Mesendoderm (in vitro differentiated cells): Measurements from ENCODE around the gene HOXA7.

Source experiments
- DNase-seq: peaks from one replicate; pipeline ENCODE4 v3.0.0; 2013
- H2AK5ac ChIP-seq: 2 replicates; pipeline ENCODE4 v1.6.1; 2013; ENCODE audit warnings: low read length, inconsistent platforms
- H2BK120ac ChIP-seq: 2 replicates; pipeline ENCODE4 v1.6.1; 2013; ENCODE audit warnings: low read depth, mild to moderate bottlenecking, low read length, moderate library complexity, mixed read lengths
- H2BK15ac ChIP-seq: replicated peaks from 2 replicates; pipeline ENCODE4 v1.6.1; 2013; ENCODE audit warnings: low read depth, mild to moderate bottlenecking, moderate library complexity
- H2BK5ac ChIP-seq: 2 replicates; pipeline ENCODE4 v1.6.1; 2013; ENCODE audit warnings: low read length, inconsistent platforms
- H3K18ac ChIP-seq: 2 replicates; pipeline ENCODE4 v1.6.1; 2013; ENCODE audit warnings: mild to moderate bottlenecking, low read length, mixed read lengths
- H3K23ac ChIP-seq: one replicate; pipeline ENCODE4 v1.6.1; 2013; ENCODE audit warnings: low read length
- H3K27ac ChIP-seq: 2 replicates; pipeline ENCODE4 v1.5.1; 2013; ENCODE audit warnings: low read depth, mild to moderate bottlenecking, inconsistent platforms, low read length, moderate library complexity
- H3K27me3 ChIP-seq: 2 replicates; pipeline ENCODE4 v1.6.1; 2013; ENCODE audit warnings: low read length, control low read depth, mild to moderate bottlenecking, inconsistent platforms; ENCODE audit not compliant: insufficient read depth, poor library complexity
- H3K36me3 ChIP-seq: 2 replicates; pipeline ENCODE4 v1.6.1; 2013; ENCODE audit warnings: low read length, inconsistent platforms; ENCODE audit not compliant: control insufficient read depth, insufficient read depth
- H3K4ac ChIP-seq: one replicate; pipeline ENCODE4 v1.6.1; 2013; ENCODE audit warnings: low read depth, mild to moderate bottlenecking, low read length, moderate library complexity
- H3K4me1 ChIP-seq: 2 replicates; pipeline ENCODE4 v1.6.1; 2013; ENCODE audit warnings: low read depth, low read length, inconsistent platforms; ENCODE audit not compliant: control insufficient read depth
- H3K4me2 ChIP-seq: 2 replicates; pipeline ENCODE4 v1.6.1; 2013; ENCODE audit warnings: low read length
- H3K4me3 ChIP-seq: 2 replicates; pipeline ENCODE4 v1.5.1; 2013; ENCODE audit warnings: mild to moderate bottlenecking, low read length
- H3K56ac ChIP-seq: one replicate; pipeline ENCODE4 v1.6.1; 2013; ENCODE audit warnings: low read length
- H3K79me1 ChIP-seq: 2 replicates; pipeline ENCODE4 v1.6.1; 2013; ENCODE audit warnings: low read length, inconsistent platforms
- H3K79me2 ChIP-seq: 2 replicates; pipeline ENCODE4 v1.6.1; 2013; ENCODE audit warnings: mild to moderate bottlenecking, low read length; ENCODE audit not compliant: control insufficient read depth, insufficient read depth
- H3K9ac ChIP-seq: 2 replicates; pipeline ENCODE4 v1.6.1; 2013; ENCODE audit warnings: low read length, inconsistent platforms
- H4K5ac ChIP-seq: one replicate; pipeline ENCODE4 v1.6.1; 2013; ENCODE audit warnings: low read length
- H4K8ac ChIP-seq: one replicate; pipeline ENCODE4 v1.6.1; 2013; ENCODE audit warnings: low read depth, mild to moderate bottlenecking, control low read depth, low read length, moderate library complexity
- WGBS: extraction: QIAGEN DNeasy Blood & Tissue Kit; methylation state at CpG from one replicate; pipeline ENCODE4 v1.1.7; 2013; ENCODE audit warnings: low lambda C conversion rate, missing lambda C conversion rate; ENCODE audit not compliant: insufficient coverage; ENCODE audit errors: extremely low coverage; 5-methylcytosine and 5-hydroxymethylcytosine counted together

HOXA7 gene

DNA sequence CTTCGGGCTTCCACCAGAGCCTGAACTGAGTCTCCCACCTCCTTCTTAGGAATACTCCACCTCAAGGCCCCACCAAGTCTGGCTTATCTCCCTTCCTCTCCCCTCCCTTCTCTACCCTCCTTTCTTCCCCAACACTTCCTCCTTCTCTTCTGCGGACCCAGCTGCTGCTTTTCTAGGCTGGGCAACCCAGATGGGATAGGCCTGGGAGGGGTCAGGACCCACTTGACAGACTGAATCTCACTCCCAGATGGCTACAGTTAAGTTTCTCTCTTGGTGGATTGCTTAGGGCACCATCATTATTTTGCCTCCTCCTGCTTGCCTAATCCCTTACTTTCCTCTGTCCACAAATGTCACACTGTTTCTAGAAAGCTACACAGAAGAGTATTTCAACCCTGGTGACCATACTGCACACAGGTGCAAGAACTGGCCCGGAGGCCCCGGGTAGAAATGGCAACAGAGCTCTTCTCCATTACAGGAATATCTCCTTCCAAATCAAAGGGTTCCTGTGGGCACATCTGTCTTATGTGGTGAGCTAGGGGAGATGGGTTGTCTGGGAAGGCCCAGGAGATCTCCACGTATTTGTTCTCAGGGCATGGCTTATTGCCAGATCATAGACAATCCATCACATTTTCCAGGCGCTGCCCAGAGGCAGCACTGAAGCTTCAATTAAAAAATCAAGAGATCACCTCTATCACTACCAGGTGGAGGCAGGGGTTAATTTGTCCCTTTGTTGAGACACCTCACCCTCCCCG lies 33.7 kb upstream of the HOXA7 start:
- no peak overlapping the region for H2AK5ac ChIP-seq
- H3K9ac ChIP-seq: no peak overlapping the region
- no peak for DNase-seq
- H3K4ac ChIP-seq: no peak overlapping the region
- no peaks in the 10 kb centered on the region for H3K36me3 ChIP-seq
- H3K27me3 ChIP-seq: peaks cover 83% of the 10 kb centered on the region
- no peak overlapping the region for H3K18ac ChIP-seq
- no peaks in the 10 kb centered on the region for H3K79me2 ChIP-seq
- H4K5ac ChIP-seq: no peak overlapping the region
- no peak overlapping the region for H3K23ac ChIP-seq
- no CpG with 5 or more reads among the region's 7 CpGs for WGBS
- no peaks in the 10 kb centered on the region for H3K4me1 ChIP-seq
- H2BK5ac ChIP-seq: no peak overlapping the region
- no peak overlapping the region for H3K56ac ChIP-seq
- no peak overlapping the region for H2BK120ac ChIP-seq
- H3K27ac ChIP-seq: no peak overlapping the region
- H4K8ac ChIP-seq: no peak overlapping the region
- H3K4me2 ChIP-seq: no peak overlapping the region
- H3K79me1 ChIP-seq: no peaks in the 10 kb centered on the region
- H2BK15ac ChIP-seq: no peak overlapping the region
- no peak overlapping the region for H3K4me3 ChIP-seq

DNA sequence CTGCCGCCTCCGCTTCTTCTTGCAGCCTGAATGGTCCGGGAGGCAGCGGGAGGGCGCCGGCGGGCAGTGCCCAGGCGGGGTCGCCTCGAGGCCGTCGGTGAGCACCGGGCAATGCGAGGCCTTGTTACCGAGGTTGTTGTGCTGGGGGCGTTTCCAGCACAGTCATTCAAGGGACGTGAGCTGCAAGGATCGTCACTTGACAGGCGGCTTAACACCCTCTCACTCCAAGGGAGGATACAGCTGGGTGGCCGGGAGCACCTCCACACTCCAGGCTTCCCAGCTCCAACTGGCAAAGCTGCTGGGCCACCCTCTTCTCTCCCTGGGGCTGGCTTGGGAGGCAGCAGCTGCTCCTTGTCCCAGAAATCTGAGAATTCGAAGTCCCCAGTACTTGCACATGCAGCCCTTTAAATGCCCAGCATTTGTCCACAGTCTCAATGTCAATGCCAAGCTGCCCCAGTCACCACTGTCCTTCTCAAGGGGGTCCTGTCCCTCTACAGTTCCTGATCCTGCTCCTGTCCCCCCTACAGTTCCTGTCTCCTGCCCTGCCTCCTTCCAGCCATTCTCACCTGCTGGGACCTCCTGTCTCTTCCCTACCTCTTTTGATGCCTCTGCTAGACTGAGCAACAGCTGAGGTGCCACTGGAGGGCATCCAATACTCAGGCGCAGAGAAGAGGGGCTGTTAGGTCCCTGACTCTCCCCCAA lies 33.0 kb upstream of the HOXA7 start:
- H2BK15ac ChIP-seq: no peak overlapping the region
- peaks cover 90% of the 10 kb centered on the region for H3K27me3 ChIP-seq
- no peak overlapping the region for H3K4ac ChIP-seq
- no peaks in the 10 kb centered on the region for H3K79me2 ChIP-seq
- no CpG with 5 or more reads among the region's 22 CpGs for WGBS
- no peak overlapping the region for H4K8ac ChIP-seq
- H4K5ac ChIP-seq: no peak overlapping the region
- no peak overlapping the region for H3K4me3 ChIP-seq
- H2BK5ac ChIP-seq: no peak overlapping the region
- H3K9ac ChIP-seq: no peak overlapping the region
- H3K4me2 ChIP-seq: peak overlapping the region; percentile 54
- H2BK120ac ChIP-seq: no peak overlapping the region
- no peak overlapping the region for H2AK5ac ChIP-seq
- H3K79me1 ChIP-seq: no peaks in the 10 kb centered on the region
- no peak overlapping the region for H3K18ac ChIP-seq
- no peaks in the 10 kb centered on the region for H3K4me1 ChIP-seq
- no peak overlapping the region for H3K27ac ChIP-seq
- DNase-seq: no peak
- peak overlapping the region; percentile 61 for H3K56ac ChIP-seq
- H3K23ac ChIP-seq: peak overlapping the region; percentile 45
- no peaks in the 10 kb centered on the region for H3K36me3 ChIP-seq

DNA sequence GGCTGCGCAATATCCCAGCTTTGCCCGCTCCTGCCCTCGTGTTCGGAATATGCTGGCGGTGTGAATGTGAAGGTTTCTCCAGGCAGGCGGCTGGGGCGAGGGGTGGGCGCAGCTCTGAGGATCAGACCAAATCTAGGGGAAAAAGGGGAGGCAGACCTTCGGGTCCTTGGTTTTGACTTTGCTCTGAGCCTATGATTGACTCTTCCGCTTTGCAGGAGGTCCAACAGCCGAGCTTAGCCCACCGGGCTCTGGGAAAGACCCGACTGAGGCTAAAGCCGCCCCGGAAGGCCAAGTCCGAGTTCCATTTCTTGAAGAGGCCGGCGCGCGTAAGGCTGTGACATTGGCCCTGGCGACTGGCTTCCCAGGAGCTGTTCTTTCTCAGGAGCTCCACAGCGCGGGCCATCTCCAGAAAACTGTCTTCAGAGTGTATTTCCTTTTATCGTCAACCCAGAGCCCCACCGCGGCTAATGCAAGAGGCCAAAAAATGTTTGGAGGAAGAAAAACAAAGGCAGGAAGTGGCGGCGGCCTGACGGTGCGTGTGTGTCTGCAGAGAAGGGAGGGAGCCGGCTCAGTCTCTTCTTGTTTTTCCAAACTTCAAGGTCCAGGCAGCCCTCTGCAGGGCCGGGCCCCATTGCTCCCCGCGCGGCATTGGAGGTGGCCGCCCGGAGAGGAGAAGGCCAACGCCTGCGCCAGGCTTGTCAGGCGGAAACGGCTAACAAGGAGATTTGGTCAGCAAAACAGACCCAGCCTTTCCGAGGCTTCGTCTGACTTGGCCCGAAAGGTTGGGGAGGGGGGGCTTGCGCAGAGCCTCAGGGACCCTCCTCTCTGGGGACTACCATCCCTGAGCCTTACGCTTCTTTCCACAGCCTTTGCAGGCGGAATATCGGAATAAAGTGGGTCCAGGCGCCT lies 32.2 kb upstream of the HOXA7 start:
- Histone ChIP-seq H3K23ac (no peak overlapping the region), H3K9ac (peak overlapping the region; percentile 26), H3K27ac (no peak overlapping the region), H3K4me1 (no peaks in the 10 kb centered on the region), H3K4me3 (no peak overlapping the region), H2AK5ac (no peak overlapping the region), H4K5ac (no peak overlapping the region), H4K8ac (no peak overlapping the region), H3K4me2 (peak overlapping the region; percentile 54), H3K79me2 (no peaks in the 10 kb centered on the region), H2BK120ac (no peak overlapping the region), H3K4ac (no peak overlapping the region), H3K56ac (peak overlapping the region; percentile 61), H3K36me3 (no peaks in the 10 kb centered on the region), H3K18ac (no peak overlapping the region), H3K27me3 (peaks cover 92% of the 10 kb centered on the region), H3K79me1 (no peaks in the 10 kb centered on the region), H2BK15ac (no peak overlapping the region), H2BK5ac (no peak overlapping the region)
- DNase-seq: peak; percentile 63
- no CpG with 5 or more reads among the region's 49 CpGs for WGBS

DNA sequence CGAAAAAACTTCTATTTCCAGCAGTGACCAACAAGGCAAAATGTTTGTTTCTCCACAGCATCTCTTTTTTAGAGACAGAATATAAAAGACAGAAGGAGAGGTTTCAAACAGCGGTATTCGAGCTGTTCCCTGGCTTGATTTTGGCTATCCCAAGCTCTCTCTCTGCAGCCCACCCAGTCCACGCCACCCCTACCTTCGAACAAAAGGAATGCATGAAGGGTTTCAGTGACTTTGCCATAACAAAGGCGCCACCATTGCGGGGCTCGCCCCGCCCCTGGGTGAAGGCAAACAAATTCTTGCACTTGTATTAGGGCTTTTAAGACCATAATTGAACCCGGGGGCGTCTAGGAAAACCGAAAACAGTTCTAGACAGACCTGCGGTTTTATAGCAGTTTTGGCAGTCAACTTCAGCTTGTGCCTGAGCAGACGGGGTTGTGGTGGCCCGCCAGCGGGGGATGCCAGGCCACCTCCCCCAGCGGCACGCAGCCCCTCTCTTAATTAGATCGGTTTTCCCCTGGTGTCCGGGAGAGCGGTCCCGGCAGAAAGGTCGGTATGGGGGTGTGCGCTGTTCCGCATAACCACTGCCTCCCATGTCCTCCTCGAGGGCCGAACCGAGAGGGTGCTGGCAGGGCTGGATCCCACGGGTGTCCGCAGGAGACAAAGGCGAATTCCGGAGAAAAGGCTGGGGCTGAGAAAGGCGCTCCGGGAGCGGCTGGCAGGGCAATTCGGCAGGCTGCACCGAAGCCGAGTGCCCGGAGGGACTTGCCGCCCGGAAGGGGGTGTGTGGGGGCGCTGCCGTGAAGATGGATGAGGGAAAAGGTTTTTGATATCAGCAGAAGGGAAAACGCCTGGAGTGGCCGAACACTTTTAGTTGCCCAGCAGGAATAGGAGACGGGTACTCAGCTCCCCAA lies 31.3 kb upstream of the HOXA7 start:
- H4K5ac ChIP-seq: no peak overlapping the region
- H3K36me3 ChIP-seq: no peaks in the 10 kb centered on the region
- H2BK5ac ChIP-seq: no peak overlapping the region
- H3K4ac ChIP-seq: no peak overlapping the region
- no peak overlapping the region for H2AK5ac ChIP-seq
- no peaks in the 10 kb centered on the region for H3K79me1 ChIP-seq
- H3K4me1 ChIP-seq: no peaks in the 10 kb centered on the region
- H3K56ac ChIP-seq: no peak overlapping the region
- no peak overlapping the region for H3K27ac ChIP-seq
- WGBS: no CpG with 5 or more reads among the region's 46 CpGs
- H3K4me2 ChIP-seq: peak overlapping the region; percentile 54
- no peak overlapping the region for H4K8ac ChIP-seq
- no peak overlapping the region for H3K18ac ChIP-seq
- peaks cover 90% of the 10 kb centered on the region for H3K27me3 ChIP-seq
- no peak overlapping the region for H2BK120ac ChIP-seq
- no peaks in the 10 kb centered on the region for H3K79me2 ChIP-seq
- H2BK15ac ChIP-seq: no peak overlapping the region
- no peak for DNase-seq
- H3K4me3 ChIP-seq: no peak overlapping the region
- no peak overlapping the region for H3K9ac ChIP-seq
- H3K23ac ChIP-seq: peak overlapping the region; percentile 48
